RWPE1 (cell line): Measurements from ENCODE around the gene MAB21L1.

Experiments
- CTCF ChIA-PET: fragments of 350-600 bp; sonication (Branson Sonifier 250); formaldehyde crosslinking; extraction: SDS; loops from one replicate; lab custom pipeline; 2021; lab: Yijun Ruan, JAX
- POLR2A ChIA-PET: fragments of 400-600 bp; formaldehyde crosslinking; extraction: SDS; loops from one replicate; lab custom pipeline; 2020; ENCODE audit warnings: antibody characterized with exemption; ENCODE audit not compliant: low non-redundant PET; lab: Yijun Ruan, JAX
- DNase-seq: peaks from one replicate; pipeline ENCODE4 v3.0.0; 2012; ENCODE audit warnings: low spot score
- H3K27ac ChIP-seq: fragments of 450-650 bp; 2 replicates; pipeline ENCODE4 v1.5.1; 2017
- CTCF ChIP-seq: fragments of 450-650 bp; conservative IDR thresholded peaks from 2 replicates; pipeline ENCODE4 v1.5.1; 2017; ENCODE audit warnings: low read depth, mild to moderate bottlenecking

The MAB21L1 gene

GRCh38 chr13:35475960-35476943, at the start of gene MAB21L1:
Gene MAB21L1 (minus strand): TSS chr13:35476689. CDS start chr13:35476138, 551 bp downstream.
- ChIA-PET CTCF (interaction anchor here (0.6 kb wide), 1 partner anchor 309 kb away, joined by 3 read pairs; no protein-coding TSS in a partner anchor), POLR2A (no interaction called here)
- no peak for DNase-seq
- no peak for TF ChIP-seq CTCF
- no peak within 1 kb of the TSS for H3K27ac ChIP-seq

- no peak for DNase-seq
Measured at GRCh38 chr13:35524171-35524570, 47.7 kb upstream of the MAB21L1 start.

GRCh38 chr13:35518337-35518946, 42.0 kb upstream of the MAB21L1 start:
- no peak for TF ChIP-seq CTCF
- ChIA-PET POLR2A (no interaction called here), CTCF (no interaction called here)
- DNase-seq = no peak
- no peak overlapping the region for H3K27ac ChIP-seq

More at GRCh38 chr13:35524171-35524570, 47.7 kb upstream of the MAB21L1 start:
- ChIA-PET POLR2A (no interaction called here), CTCF (interaction anchor here (0.6 to 0.7 kb wide), 3 partner anchors 10 to 1800 kb away, joined by 3 read pairs; no protein-coding TSS in a partner anchor)
- H3K27ac ChIP-seq = no peak overlapping the region
- TF ChIP-seq CTCF = no peak

- ChIA-PET POLR2A (no interaction called here), CTCF (interaction anchor here (0.6 to 0.7 kb wide), 2 partner anchors 9 to 303 kb away, joined by 3 read pairs; no protein-coding TSS in a partner anchor)
Measured at GRCh38 chr13:35514801-35515502, 38.5 kb upstream of the MAB21L1 start.

GRCh38 chr13:35514061-35514477, 37.6 kb upstream of the MAB21L1 start:
- no peak for TF ChIP-seq CTCF
- no peak for DNase-seq
- H3K27ac ChIP-seq = no peak overlapping the region
- ChIA-PET POLR2A (no interaction called here), CTCF (interaction anchor here (0.6 to 0.7 kb wide), 2 partner anchors 10 to 304 kb away, joined by 3 read pairs; no protein-coding TSS in a partner anchor)

More at GRCh38 chr13:35514801-35515502, 38.5 kb upstream of the MAB21L1 start:
- no peak for TF ChIP-seq CTCF
- H3K27ac ChIP-seq = no peak overlapping the region
- DNase-seq = no peak
